ENCODE data around the gene TMSB10. TPM values are rescaled to one million over a fixed set of nuclear protein-coding genes. Genes with fewer than 3 reads are reported as not detected.

Gene TMSB10
- polyA plus RNA-seq, 3 donors: 1,436 to 1,861 (median 1,549) TPM

DNA sequence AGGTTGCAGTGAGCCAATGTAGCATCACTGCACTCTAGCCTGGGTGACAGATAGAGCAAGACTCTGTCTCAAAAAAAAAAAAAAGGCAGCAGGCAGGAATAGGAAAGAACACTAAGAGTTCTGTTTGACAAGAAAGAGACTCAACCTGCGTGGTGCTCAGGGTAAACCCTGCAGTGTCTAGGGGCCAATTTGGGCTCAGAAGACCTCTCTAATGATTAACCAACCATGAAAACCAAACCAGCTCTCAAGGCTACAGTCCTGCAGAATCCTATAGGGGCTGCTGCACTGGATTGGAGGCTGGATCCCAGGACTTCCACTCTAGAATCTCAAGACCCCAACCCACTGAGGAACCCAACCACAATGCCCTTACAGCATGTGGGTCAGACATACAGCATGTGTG is 27.0 kb upstream of the TMSB10 start:
- DNase-seq: no peak

DNA sequence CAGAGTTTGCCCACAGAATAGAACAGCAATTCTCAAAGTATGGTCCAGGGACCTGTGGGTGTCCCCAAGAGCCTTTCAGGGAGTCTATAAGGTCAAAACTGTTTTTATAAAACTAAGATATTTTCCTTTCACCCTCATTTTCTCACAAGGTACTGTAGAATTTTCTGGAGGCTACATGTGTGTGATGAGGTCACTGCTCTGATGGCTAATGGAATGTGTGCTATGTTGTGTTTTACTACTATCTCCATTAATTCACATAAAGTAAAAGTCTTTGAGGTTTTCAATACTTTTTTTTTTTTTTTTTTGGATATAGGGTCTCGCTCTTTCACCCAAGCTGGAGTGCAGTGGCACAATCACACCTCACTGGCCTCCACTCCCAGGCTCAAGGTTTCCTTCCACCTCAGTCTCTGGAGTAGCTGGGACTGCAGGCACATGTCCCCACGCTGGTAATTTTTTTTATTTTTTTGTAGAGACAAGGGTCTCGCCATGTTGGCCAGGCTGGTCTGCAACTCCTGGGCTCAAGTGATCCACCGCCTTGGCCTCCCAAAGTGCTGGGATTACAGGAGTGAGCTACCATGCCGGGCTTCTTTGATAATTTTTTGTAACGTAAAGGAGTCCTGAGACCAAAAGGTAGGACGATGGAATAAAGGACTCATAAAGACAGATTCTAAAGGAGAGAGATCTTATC is 26.4 kb upstream of the TMSB10 start:
- no peak for DNase-seq

DNA sequence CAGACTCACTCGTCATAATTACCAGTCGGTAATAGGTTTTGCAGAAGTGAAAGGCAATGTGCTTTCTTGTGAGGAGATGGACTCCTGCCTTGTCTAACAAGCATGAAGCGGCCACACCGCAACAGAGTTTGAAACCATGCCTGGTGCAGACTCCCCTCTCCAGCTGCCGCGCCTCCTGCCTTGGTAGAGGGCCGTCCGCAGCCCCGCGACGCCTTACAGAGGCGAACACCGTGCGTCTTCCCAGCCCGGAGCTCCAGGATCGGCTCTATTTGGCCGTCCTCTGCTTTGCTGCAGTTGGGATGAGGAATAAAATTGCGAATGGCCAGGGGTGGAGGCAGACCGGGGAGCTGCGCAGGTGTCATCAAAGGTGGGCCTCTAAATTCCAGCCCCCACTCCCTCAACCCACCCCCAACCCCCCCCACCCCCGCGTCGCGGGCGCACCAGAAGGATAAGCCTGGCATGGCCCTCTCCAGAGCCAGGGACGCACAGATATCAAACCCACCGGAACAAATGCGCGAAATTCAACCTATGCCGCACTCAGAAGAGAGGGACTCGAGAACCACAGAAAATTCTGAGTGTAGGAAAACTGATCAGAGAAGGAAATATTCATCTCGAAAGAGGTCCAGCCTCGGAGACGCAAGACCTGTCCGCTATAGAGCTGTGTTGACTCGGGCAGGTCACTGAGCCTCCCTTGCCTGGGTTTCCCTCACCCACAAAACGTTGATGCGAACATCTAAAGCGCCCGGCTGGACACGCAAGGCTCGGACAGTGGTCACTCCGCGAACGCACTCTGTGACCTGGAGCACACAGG is 25.7 kb upstream of the TMSB10 start:
- DNase-seq: no peak

DNA sequence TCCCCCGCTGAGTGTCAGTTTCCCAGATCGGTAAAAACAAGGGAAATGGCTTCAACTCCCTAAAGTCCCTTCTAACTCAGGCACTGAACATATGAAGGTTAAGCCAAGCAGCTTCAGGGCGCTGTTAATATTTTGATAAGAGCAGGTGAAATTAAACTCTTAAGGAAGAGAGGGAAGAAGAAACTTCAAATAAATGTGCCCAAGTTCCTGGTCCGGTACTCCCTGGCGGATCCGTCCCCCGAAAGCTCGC is 25.1 kb upstream of the TMSB10 start:
- no peak for DNase-seq

- no peak for DNase-seq
These were observed 24.6 kb upstream of the TMSB10 start, which contains the start of gene TRABD2A for GRCh38 chr2:84880645-84881521. Gene TRABD2A (minus strand): TSS chr2:84881084. CDS start chr2:84881039, 45 bp downstream.

DNA sequence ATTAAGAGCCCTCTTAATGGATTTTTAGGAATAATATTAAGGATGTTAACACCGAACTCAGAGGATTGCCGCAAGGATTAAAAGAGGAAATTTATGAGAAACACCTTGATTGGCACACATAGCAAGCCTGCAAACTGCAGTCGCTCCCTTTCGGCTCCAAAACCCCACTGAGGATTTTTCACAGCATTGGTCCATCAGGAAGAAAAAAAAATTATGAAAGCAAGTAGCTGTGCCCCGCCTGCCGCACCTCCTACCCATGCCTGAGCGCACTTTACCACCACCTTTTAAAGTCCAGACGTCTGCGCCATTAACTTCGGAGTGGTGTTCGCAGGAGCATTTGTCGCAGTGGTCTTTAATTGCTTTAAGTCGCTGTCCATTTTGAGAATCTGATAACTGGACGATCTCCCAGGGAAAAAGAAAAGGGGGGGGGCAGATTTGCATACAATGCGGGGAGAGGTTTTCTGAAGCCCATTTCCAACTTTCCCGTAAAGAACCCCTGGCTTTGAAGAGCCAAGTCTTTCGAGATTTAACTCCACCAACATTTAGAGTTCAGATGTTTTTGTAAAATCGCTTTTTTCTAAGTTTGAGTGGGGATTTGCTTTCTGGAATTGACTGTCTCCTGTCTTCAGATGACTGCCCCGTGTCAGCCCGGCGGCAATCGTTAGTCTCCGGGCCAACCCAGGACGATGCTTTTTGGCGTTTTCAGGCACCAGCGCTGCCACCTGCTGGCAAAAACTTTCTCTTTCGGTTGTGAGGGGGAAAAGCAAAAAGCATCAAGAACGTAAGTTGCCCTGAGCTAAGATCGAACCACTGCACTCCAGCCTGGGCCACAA is 23.7 kb upstream of the TMSB10 start:
- DNase-seq: peak; percentile 81

GRCh38 chr2:84882414-84882738 is 23.1 kb upstream of the TMSB10 start:
- DNase-seq: no peak

- no peak for DNase-seq
These were observed 22.5 kb upstream of the TMSB10 start for GRCh38 chr2:84882775-84883550.

DNA sequence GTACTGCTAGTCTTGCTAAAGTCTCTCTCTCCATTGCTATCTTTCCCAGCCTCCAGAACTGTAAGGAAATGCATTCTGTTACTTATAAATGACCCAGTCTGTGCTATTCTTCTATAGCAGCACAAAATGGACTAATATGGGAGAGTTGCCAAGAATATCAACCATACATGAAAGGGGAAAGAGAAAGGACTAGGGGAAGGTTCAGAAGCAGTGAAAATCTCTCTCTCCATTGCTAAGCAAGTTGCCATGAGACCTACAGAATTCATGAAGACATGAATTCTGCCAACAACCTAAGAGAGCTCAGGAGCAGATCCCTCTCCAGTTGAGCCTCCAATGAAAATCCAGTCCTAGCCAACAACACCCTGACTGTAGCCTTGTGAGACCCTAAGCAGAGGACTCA is 21.0 kb upstream of the TMSB10 start:
- no peak for DNase-seq

GRCh38 chr2:84885111-84885510 is 20.3 kb upstream of the TMSB10 start:
- DNase-seq: no peak

DNA sequence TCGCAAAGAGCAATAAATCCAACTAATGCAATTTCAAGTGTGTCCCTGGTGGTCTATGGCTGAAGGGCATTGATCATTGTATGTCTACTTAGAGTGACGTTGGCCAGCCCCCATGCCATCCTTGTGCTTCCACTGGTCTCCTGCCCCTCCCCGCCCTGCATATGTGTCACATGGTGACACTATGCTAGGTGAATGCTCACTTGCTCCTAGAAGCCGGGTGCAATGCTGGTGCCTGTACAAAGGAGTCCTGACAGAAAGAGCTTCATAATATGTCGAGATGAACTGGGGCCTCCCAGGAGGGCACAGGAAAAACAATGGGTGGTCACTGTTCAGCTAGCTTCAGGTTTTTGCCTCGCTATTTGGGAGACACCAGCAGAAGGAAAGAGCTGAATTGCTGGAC is 18.7 kb upstream of the TMSB10 start:
- DNase-seq: no peak

- DNase-seq: no peak
These were observed 16.8 kb upstream of the TMSB10 start for GRCh38 chr2:84888401-84889276.

DNA sequence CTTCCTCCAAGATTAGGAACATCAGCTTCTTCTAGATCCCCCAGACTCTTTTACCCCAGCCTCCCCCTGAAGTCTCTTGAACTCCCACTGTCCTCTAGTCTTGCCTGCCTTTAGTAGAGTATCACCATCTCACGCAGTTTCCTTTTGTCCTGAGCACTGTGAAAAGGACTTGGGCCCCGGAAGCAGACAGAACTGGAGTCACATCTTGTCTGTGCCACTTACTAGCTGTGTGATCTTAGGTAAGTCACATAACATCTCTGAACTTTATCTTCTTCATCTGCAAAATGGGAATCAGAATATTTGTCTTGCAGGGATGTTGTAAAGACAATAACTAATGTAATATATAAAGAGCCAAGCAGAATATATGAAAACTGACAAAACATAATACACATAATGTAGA is 16.1 kb upstream of the TMSB10 start:
- no peak for DNase-seq

DNA sequence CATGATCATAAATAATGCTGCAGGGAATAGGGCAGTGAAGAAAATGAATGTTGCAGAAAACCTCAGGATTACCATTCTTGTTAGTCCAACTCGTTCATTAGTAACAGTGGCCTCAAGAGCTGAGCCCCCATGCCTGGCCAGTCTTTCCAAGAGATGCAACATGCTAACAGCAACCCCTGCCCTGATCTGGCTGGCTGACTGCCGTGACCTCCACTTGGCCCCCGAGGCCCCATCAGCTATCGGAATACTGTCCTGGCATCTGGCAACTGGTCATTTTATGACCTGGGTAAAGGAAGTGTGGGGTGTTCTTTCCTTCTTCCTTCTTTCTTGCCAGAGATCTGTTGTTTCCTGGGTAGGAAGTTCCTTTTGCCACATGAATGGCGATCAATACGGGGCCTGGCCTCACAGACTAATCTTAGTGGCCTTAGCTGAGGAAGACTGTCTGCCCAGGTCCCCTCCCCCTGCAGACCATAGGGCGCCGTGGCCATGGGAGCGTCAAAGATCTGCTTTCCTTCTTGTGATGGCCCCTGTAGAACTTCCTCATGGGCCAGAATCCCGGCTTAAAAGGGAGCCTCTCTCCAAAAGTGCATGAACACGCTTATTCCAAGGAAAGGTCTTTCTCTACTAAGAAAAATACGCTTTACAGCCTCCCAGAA is 14.0 kb upstream of the TMSB10 start:
- no peak for DNase-seq

GRCh38 chr2:84894131-84894586 is 11.3 kb upstream of the TMSB10 start:
- no peak for DNase-seq

- no peak for DNase-seq
These were observed 10.5 kb upstream of the TMSB10 start for GRCh38 chr2:84894758-84895520.

GRCh38 chr2:84896567-84896966 is 8.9 kb upstream of the TMSB10 start:
- DNase-seq: no peak

DNA sequence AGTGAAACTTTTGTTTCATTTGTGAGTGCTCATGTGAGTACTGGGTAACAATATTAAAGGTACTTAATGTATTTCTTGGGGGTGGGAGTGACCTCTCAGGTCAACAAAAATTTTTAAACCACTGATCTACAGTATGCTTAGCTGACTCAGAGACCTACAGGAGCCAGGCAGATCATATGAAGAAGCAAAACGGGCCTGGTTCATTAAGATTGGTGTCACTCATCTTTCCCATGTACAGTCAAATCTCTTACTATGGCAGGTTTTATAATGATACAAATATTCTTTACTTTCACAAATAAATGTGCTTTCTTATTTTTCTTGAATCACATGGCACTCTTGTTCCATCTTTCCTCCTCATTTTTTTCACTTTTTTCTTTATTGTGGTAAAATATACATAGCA is 7.7 kb upstream of the TMSB10 start:
- no peak for DNase-seq

Measured in renal pelvis (tissue), 4 donors.